HTR-8/SVneo (cell line): ENCODE measurements around the gene COLQ.
"Not testable (repeated sequence)": the region's sequence is repeated elsewhere in the genome, so short reads cannot be mapped to it uniquely, and the experiment has no call there.

Experiments
- DNase-seq: peaks from one replicate; pipeline ENCODE4 v3.0.0; 2011; ENCODE audit warnings: low spot score, mixed read lengths; ENCODE audit not compliant: insufficient read length
- FAIRE-seq: peaks from 2 replicates; lab custom pipeline; 2011; peaks lifted over from hg19 to GRCh38; lab: Jason Lieb, UNC

The COLQ gene

DNA sequence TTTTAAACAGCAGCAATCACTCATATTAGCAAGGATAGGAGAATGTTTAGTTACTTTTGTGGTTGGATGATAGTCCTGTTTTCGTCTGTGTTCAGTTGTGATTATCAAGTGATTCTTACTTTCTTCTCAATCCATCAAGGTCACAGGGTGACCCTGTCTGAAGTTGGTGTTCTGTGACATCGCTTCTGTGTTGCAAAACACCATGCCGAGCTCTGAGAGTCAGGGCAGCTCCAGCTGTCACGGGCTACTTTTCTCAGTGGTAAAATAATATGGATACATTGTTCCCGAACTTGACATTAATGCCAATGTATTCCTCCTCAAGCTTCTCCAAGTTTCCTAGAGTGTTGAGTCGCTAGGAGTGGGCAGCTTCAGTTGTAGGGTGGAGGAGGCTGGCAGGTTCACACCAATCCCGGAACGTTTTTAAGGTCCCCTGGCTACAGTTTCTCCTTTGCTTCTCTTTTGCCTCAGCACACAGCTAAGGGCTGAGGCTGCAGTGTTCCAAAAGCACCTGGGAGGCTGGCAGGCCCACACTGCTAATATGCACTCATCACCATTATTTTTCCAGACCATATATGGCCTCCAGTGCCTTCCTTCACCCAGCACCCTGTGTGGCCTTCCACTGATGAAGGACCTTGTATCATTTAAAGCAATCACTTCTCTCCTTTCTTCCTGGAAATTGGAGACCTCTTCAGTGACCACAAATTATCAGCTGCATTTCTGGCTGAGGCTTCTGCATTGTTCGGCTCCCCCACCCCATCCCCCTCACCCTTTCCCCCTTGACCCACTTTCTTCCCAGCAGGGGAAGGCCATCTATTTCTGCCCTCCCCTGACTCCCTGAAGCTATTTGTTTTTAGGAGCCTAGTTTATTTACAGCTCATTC lies 25.8 kb downstream of the COLQ start:
- DNase-seq, result no peak
- no peak for FAIRE-seq

- FAIRE-seq (no peak), DNase-seq (no peak)
Measured at GRCh38 chr3:15493436-15493835, 28.1 kb downstream of the COLQ start.

DNA sequence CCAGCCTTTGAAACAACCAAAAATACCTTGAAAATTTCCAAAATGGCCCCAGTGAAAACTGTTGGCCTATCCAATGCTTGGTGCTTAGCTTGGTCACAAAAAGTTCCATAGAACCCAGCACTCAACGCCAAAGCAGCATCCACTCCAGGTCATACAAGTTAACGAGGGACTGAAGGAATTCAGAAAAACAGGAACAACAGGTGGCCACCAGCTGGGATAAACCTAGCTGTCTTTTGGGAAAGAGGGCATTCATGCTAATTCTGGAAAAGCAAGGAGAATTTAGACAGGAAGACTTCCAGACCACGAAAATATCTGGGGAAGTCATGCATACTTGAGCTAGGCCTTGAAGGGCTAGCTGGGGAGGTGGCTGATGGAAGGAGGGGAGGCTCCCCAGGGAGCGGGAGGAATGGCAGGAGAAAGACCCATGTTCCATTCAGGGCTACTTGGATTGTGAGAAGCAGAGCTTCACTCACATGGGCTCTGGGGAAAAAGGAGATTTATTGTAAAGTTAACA lies 28.6 kb downstream of the COLQ start:
- FAIRE-seq (no peak), DNase-seq (no peak)

GRCh38 chr3:15491143-15491542 lies 30.4 kb downstream of the COLQ start:
- DNase-seq (no peak), FAIRE-seq (no peak)

GRCh38 chr3:15490158-15490557 lies 31.3 kb downstream of the COLQ start:
- DNase-seq (no peak), FAIRE-seq (no peak)

GRCh38 chr3:15488002-15488401 lies 33.5 kb downstream of the COLQ start:
- no peak for DNase-seq
- no peak for FAIRE-seq

DNA sequence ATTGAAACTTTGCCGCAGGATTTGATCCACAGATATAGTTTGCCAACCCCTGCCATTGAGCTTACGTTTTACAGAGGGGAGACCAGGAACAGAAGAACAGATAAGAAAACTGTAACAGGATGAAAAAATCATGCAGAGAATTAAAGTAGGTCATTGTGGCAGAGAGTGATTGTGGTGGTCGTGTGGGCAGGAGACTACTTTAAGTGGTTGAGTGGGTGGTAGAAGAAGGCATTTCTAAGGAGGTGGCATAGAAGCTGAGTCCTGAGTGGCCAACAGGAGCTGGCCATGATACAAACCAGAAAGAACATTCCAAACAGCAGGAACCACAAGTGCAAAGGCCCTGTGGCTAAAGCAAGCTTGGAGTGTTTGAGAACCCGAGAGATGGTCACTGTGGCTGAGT lies 34.5 kb downstream of the COLQ start:
- FAIRE-seq, result no peak
- no peak for DNase-seq

- no peak for FAIRE-seq
Measured at GRCh38 chr3:15486020-15486419, 35.5 kb downstream of the COLQ start.

DNA sequence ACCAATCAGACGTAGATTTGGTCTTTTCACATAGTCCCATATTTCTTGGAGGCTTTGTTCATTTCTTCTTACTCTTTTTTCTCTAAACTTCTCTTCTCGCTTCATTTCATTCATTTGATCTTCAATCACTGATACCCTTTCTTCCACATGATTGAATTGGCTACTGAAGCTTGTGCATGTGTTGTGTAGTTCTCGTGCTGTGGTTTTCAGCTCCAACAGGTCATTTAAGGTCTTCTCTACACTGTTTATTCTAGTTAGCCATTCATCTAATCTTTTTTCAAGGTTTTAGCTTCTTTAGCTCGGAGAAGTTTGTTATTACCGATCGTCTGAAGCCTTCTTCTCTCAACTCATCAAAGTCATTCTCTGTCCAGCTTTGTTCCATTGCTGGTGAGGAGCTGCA lies 37.0 kb downstream of the COLQ start:
- FAIRE-seq, DNase-seq: not testable (repeated sequence)

More at GRCh38 chr3:15486020-15486419, 35.5 kb downstream of the COLQ start:
- DNase-seq, result no peak

DNA sequence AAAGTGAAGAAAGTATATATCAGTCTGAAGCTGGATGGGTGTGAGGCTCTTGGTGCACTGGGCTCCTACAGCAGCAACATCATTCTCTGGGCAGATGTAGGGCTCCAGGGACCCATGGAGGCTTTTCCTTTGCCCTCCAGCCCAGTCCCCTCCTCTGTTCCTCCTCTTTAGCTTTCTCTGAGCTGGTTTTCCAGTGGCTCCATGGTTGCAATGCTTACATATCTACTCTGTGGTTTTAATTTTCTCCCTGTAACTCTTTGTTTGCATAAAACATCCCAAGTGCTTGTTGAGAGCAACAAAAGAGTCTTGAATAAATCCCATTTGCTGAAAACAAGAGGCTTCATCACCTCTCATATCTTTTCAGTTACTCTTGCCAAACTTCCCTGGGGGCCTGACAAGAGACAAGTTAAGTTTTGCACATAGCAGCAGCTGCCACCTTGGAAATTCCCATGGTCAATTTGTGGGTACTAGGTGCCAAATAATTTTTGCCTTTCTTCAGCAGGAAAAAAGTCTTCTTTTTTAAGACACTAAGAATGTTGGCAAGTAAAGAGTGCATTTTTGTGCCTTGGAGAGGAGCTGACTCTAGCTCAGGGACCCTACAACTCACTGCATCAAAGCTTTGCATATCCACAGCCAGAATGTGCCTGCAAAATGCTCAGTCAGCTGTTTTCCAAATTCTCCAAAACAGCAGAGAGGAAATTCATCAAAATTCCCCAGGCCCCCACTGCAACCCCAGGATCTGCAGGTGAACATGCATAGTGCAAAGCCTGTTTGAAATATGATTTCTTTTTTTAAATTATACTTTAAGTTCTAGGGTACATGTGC lies 41.9 kb downstream of the COLQ start:
- FAIRE-seq (no peak), DNase-seq (no peak)

- no peak for FAIRE-seq
- DNase-seq, result no peak
Measured at GRCh38 chr3:15478640-15478979, 42.9 kb downstream of the COLQ start.

DNA sequence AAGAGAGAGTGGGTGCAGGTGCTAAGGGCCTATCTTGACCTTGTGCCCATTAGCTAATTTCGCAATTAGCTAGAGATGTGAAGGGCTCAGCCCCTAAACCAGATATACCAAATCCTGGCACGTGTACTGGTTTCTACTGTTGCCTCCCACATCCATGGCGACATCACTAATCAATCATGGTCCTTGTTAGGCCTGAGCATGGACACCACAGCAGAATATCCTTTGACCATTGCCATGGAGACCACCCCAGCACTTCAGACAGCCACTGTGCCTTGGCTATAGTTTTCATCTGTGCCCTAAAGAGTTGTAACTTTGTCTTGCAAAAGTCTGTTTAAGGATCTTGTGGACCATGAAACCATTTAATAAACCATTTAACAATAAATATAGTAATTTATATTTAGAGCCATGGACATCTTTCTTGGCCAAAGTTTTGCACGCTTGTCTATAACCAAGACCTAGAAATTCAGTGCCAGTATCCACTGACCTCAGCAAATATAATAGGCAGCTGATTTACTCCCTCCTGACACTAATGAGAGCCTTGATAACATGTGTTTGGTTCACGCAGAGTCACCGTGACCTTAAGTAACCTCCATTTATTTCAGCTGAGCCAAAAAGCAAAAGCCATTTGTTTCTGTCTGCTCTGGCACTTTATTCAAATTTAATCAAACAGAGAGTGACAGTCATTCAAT lies 43.4 kb downstream of the COLQ start:
- FAIRE-seq, result no peak
- DNase-seq, result no peak

GRCh38 chr3:15476378-15476777 lies 45.1 kb downstream of the COLQ start:
- FAIRE-seq (no peak), DNase-seq (no peak)

GRCh38 chr3:15475161-15475560 lies 46.3 kb downstream of the COLQ start:
- FAIRE-seq (no peak), DNase-seq (no peak)

GRCh38 chr3:15471861-15472260 lies 49.6 kb downstream of the COLQ start:
- FAIRE-seq (no peak), DNase-seq (no peak)

DNA sequence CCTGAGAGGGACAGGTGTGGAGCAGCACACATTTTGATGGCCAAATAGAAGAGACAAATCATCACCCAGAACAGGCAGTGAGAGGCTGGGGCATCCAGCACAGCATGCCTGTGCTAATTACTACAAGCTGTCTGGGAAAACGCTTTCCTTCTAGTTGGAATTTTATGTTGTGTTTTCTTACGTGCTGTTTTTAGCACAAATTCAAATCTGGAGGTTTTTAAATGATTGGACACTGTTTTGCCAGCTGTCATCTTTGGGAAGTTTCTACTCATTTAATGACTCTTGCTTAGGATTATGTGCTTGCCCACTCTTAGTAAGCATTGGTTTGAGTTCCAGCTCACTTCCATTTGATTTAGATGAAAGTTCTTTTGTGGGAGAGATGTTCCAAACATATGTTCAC lies 50.7 kb downstream of the COLQ start:
- DNase-seq, result no peak
- no peak for FAIRE-seq

GRCh38 chr3:15470261-15470660 lies 51.2 kb downstream of the COLQ start:
- no peak for FAIRE-seq
- DNase-seq, result no peak

DNA sequence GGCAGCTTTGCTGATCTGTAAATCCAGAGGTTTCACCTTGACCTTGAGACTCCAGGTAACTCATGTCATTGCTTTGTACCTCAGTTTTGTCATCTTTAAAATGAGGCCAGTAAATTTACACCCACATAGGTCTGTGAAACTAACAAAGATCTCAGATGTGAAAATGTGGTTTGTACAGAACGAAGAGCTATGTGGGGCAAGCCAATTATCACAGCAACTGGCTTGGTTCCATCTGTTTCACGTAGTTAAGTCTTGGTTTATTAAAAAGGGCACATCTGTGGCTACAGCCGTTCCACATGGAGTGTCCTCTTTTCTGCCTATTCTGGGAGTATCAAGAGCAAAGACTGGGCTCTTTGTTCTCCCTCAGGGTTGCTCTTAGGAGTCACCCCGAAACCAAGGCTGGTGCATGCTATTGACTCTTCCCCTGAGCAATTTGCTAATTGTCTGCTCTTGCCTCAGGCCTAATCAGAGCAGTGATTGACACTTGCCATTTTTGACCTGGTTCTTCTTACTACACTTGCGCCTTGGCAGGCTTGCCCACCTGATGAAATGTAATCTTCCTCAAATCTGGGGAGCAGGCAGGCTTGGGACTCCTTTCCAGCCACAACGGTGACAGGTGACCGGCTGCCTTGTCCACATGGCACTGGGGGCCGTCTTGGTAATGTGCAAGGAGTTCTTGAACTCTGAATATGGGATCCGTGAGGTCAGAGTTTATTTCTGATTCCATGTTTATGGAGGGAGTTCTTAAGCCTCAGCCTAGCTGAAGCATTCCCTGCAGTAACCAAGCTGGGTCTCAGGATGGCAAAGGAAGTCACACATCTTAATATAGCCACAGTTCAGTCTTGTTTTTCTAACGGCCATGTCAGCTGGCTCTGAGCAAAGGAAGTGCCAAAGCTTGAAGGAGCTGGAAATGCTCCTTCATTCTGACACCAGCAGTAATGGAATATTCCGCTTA lies 54.0 kb downstream of the COLQ start:
- DNase-seq, result no peak
- FAIRE-seq, result no peak

DNA sequence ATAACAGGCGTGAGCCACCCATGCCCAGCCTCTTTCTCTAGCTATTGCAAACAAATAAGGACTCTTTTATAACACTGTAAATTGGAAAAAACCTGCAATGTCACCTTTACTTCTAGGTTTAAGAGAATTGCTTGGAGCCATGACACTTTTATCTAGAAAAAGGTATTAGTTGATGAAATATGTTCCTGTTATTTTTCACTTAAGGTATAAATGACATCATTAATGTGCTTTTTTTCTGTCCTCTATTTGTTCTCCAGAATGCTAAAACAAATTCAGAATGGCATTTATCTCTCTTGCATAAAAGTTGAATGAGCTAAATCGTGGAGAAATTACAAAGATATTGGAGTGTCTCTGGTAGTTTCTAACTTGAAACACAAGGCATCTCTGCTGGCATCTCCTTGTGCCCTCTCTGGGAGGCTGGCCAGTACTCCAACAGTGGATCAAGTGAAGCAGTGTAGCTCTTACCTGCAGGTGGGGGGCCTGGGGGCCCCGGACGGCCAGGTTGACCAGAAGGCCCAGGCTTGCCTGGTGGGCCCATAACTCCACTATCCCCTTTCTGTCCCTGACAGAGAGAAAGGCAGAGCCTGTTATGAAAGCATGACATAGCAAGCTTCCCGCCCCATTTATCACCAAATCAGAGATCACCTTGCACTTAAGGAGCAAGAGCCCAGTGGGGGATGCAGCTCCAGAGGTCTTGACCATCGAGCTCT lies 55.5 kb downstream of the COLQ start:
- FAIRE-seq, result no peak

More for the DNA sequence above, 55.5 kb downstream of the COLQ start:
- DNase-seq, result no peak
